Measurements from ENCODE around the gene UNC13B. TPM values are rescaled to one million over a fixed set of nuclear protein-coding genes. Genes with fewer than 3 reads are reported as not detected.
A peak's percentile ranks its signal among the peaks of the same experiment; 100 is the strongest.

The UNC13B gene
- total and polyA plus RNA-seq, 2 of the 13 experiments (the other 11 are each of a cell fraction or from before 2014, with no cell fraction given), result 14.0 to 18.3 TPM

GRCh38 chr9:35161713-35162604 is at the start of gene UNC13B (continued):
- TF ChIP-seq, protein P1, sequence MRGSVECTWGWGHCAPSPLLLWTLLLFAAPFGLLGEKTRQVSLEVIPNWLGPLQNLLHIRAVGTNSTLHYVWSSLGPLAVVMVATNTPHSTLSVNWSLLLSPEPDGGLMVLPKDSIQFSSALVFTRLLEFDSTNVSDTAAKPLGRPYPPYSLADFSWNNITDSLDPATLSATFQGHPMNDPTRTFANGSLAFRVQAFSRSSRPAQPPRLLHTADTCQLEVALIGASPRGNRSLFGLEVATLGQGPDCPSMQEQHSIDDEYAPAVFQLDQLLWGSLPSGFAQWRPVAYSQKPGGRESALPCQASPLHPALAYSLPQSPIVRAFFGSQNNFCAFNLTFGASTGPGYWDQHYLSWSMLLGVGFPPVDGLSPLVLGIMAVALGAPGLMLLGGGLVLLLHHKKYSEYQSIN (CRISPR knock-in tag; IDR thresholded peaks at IDR 0.05; ENCODE audit: borderline replicate concordance), result no peak
- TF ChIP-seq HBP1 (CRISPR knock-in tag; IDR thresholded peaks at IDR 0.05; ENCODE audit: low read depth), result peak; percentile 4; the same call in 1 of the 2 replicates
- TF ChIP-seq, protein P2, sequence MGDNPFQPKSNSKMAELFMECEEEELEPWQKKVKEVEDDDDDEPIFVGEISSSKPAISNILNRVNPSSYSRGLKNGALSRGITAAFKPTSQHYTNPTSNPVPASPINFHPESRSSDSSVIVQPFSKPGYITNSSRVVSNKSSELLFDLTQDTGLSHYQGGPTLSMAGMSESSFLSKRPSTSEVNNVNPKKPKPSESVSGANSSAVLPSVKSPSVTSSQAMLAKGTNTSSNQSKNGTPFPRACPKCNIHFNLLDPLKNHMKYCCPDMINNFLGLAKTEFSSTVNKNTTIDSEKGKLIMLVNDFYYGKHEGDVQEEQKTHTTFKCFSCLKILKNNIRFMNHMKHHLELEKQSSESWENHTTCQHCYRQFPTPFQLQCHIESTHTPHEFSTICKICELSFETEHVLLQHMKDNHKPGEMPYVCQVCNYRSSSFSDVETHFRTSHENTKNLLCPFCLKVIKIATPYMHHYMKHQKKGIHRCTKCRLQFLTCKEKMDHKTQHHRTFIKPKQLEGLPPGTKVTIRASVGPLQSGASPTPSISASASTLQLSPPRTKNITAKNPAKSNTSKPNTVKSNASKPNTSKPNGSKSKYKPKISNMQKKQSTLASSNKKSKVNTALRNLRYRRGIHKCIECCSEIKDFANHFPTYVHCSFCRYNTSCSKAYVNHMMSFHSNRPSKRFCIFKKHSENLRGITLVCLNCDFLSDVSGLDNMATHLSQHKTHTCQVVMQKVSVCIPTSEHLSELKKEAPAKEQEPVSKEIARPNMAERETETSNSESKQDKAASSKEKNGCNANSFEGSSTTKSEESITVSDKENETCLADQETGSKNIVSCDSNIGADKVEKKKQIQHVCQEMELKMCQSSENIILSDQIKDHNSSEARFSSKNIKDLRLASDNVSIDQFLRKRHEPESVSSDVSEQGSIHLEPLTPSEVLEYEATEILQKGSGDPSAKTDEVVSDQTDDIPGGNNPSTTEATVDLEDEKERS (CRISPR knock-in tag; IDR thresholded peaks at IDR 0.05), result peak; percentile 81
- peak; percentile 98 for TF ChIP-seq ZNF292 (CRISPR knock-in tag; IDR thresholded peaks at IDR 0.05; ENCODE audit: borderline replicate concordance, low read depth)
- no peak for TF ChIP-seq CSRNP1 (CRISPR knock-in tag; IDR thresholded peaks at IDR 0.05)
- TF ChIP-seq ZSCAN9 (CRISPR knock-in tag; IDR thresholded peaks at IDR 0.05; ENCODE audit: borderline replicate concordance), result peak; percentile 46; the same call in 1 of the 2 replicates
- TF ChIP-seq, protein P3, sequence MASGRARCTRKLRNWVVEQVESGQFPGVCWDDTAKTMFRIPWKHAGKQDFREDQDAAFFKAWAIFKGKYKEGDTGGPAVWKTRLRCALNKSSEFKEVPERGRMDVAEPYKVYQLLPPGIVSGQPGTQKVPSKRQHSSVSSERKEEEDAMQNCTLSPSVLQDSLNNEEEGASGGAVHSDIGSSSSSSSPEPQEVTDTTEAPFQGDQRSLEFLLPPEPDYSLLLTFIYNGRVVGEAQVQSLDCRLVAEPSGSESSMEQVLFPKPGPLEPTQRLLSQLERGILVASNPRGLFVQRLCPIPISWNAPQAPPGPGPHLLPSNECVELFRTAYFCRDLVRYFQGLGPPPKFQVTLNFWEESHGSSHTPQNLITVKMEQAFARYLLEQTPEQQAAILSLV (CRISPR knock-in tag; IDR thresholded peaks at IDR 0.05; ENCODE audit: borderline replicate concordance), result peak; percentile 57; the same call in 1 of the 2 replicates
- TF ChIP-seq NFKB2 (CRISPR knock-in tag; IDR thresholded peaks at IDR 0.05; ENCODE audit: borderline replicate concordance), result peak; percentile 68; the same call in 1 of the 2 replicates
- peak; percentile 79 for TF ChIP-seq BRD4 (CRISPR knock-in tag; IDR thresholded peaks at IDR 0.05)
- no peak for TF ChIP-seq ZBTB43 (CRISPR knock-in tag; conservative IDR thresholded peaks at IDR 0.05)
